ENCODE results near the gene SBF2.

- TF ChIP-seq CTCF (IDR thresholded peaks at IDR 0.05; ENCODE audit: low read depth, low read length, poor library complexity, severe bottlenecking), result no peak
- no peak for TF ChIP-seq EZH2phosphoT487 (IDR thresholded peaks at IDR 0.05; ENCODE audit: borderline replicate concordance, low read length)
Observed at GRCh38 chr11:10017050-10017449, 277.0 kb downstream of the SBF2 start.
